Esophagus (tissue), 2 donors: ENCODE data around the gene DDN. TPM values are rescaled to one million over a fixed set of nuclear protein-coding genes. Genes with fewer than 3 reads are reported as not detected.

Experiments
- H3K27ac ChIP-seq, 2 donors: one replicate each; pipeline ENCODE4 v1.5.1; 2013; ENCODE audit warnings: low read depth in 2 of 2, mild to moderate bottlenecking in 2 of 2, inconsistent platforms in 1 of 2, low read length in 1 of 2, moderate library complexity in 1 of 2
- H3K27me3 ChIP-seq, 2 donors: one replicate each; pipeline ENCODE4 v1.6.1; 2013; ENCODE audit warnings: low read length in 2 of 2, control low read depth in 1 of 2, mild to moderate bottlenecking in 1 of 2; ENCODE audit not compliant: insufficient read depth in 2 of 2, control insufficient read depth in 1 of 2
- H3K36me3 ChIP-seq, 2 donors: one replicate each; pipeline ENCODE4 v1.6.1; 2013; ENCODE audit warnings: low read length in 1 of 2; ENCODE audit not compliant: control insufficient read depth in 2 of 2, insufficient read depth in 2 of 2
- H3K4me1 ChIP-seq, 2 donors: one replicate each; pipeline ENCODE4 v1.6.1; 2013; ENCODE audit warnings: low read length in 1 of 2; ENCODE audit not compliant: control insufficient read depth in 2 of 2, insufficient read depth in 2 of 2
- H3K4me3 ChIP-seq, 2 donors: one replicate each; pipeline ENCODE4 v1.5.1; 2013; ENCODE audit warnings: low read length in 2 of 2, mild to moderate bottlenecking in 2 of 2, low read depth in 1 of 2, moderate library complexity in 1 of 2
- H3K9me3 ChIP-seq, 2 donors: one replicate each; pipeline ENCODE4 v1.6.1; 2013; ENCODE audit warnings: mild to moderate bottlenecking in 2 of 2, low read depth in 1 of 2, low read length in 1 of 2, moderate library complexity in 1 of 2; ENCODE audit not compliant: control insufficient read depth in 2 of 2, insufficient read depth in 1 of 2
- WGBS, 2 donors: extraction: QIAGEN DNeasy Blood & Tissue Kit; methylation state at CpG; one replicate each; pipeline ENCODE4 v1.1.7; 2013; 5-methylcytosine and 5-hydroxymethylcytosine counted together
- polyA plus RNA-seq, 2 donors: library from polyadenylated mRNA; stranded (reverse); fragments of 200-250 nt; gene quantifications; one replicate each; pipeline ENCODE4 v1.2.3, GENCODE V29; 2013
- donor health status: healthy with polysubstance abuse.
- donor health status: Bipolar disorder and iron deficiency.

The DDN gene
- polyA plus RNA-seq, 2 donors, result 0.12 to 0.29 TPM

- H3K9me3 ChIP-seq, result no peaks in the 10 kb centered on the region
- no peaks in the 10 kb centered on the region for H3K4me1 ChIP-seq
- H3K27ac ChIP-seq, result no peak overlapping the region
- H3K36me3 ChIP-seq, result peaks cover 48 to 77% of the 10 kb centered on the region in 2 donors
- 93 to 95% methylated on average over 30 of the region's 30 CpGs for WGBS, 2 donors
- no peaks in the 10 kb centered on the region for H3K27me3 ChIP-seq
- no peak overlapping the region for H3K4me3 ChIP-seq
These were observed 40.5 kb upstream of the DDN start for GRCh38 chr12:49039421-49040363.

GRCh38 chr12:49038291-49038955 lies 39.2 kb upstream of the DDN start:
- no peaks in the 10 kb centered on the region for H3K9me3 ChIP-seq
- H3K4me1 ChIP-seq, result no peaks in the 10 kb centered on the region
- 91% methylated on average over 20 of the region's 20 CpGs for whole genome bisulfite sequencing, 2 donors
- H3K27ac ChIP-seq, result no peak overlapping the region
- H3K27me3 ChIP-seq, result no peaks in the 10 kb centered on the region
- H3K4me3 ChIP-seq, result no peak overlapping the region
- peaks cover 47 to 76% of the 10 kb centered on the region in 2 donors for H3K36me3 ChIP-seq

GRCh38 chr12:49037947-49038237 lies 38.7 kb upstream of the DDN start:
- H3K36me3 ChIP-seq, result peaks cover 50 to 76% of the 10 kb centered on the region in 2 donors

GRCh38 chr12:49037111-49037946 lies 38.2 kb upstream of the DDN start:
- Histone ChIP-seq H3K27ac (no peak overlapping the region), H3K36me3 (peaks cover 45 to 76% of the 10 kb centered on the region in 2 donors), H3K9me3 (no peaks in the 10 kb centered on the region), H3K4me3 (no peak overlapping the region), H3K4me1 (no peaks in the 10 kb centered on the region), H3K27me3 (no peaks in the 10 kb centered on the region)
- WGBS, 2 donors, result 89 to 92% methylated on average over 9 of the region's 9 CpGs

More at GRCh38 chr12:49037947-49038237, 38.7 kb upstream of the DDN start:
- H3K4me1 ChIP-seq, result no peaks in the 10 kb centered on the region
- H3K9me3 ChIP-seq, result no peaks in the 10 kb centered on the region
- 82 to 89% methylated on average over 7 of the region's 7 CpGs for WGBS, 2 donors
- no peak overlapping the region for H3K27ac ChIP-seq
- H3K27me3 ChIP-seq, result no peaks in the 10 kb centered on the region
- H3K4me3 ChIP-seq, result no peak overlapping the region

- 81 to 83% methylated on average over 4 of the region's 4 CpGs for WGBS, 2 donors
- Histone ChIP-seq H3K9me3 (no peaks in the 10 kb centered on the region), H3K27me3 (no peaks in the 10 kb centered on the region), H3K36me3 (peaks cover 33 to 72% of the 10 kb centered on the region in 2 donors), H3K27ac (no peak overlapping the region), H3K4me1 (no peaks in the 10 kb centered on the region), H3K4me3 (no peak overlapping the region)
These were observed 36.9 kb upstream of the DDN start for GRCh38 chr12:49036029-49036428.

- H3K4me1 ChIP-seq, result no peaks in the 10 kb centered on the region
- peaks cover 15 to 63% of the 10 kb centered on the region in 2 donors for H3K36me3 ChIP-seq
- H3K4me3 ChIP-seq, result no peak overlapping the region
- H3K27me3 ChIP-seq, result no peaks in the 10 kb centered on the region
- 87 to 88% methylated on average over 4 of the region's 4 CpGs for WGBS, 2 donors
- no peaks in the 10 kb centered on the region for H3K9me3 ChIP-seq
- H3K27ac ChIP-seq, result no peak overlapping the region
These were observed 35.1 kb upstream of the DDN start for GRCh38 chr12:49034286-49034622.

- WGBS, 2 donors, result 77% methylated on average over 12 of the region's 12 CpGs
- Histone ChIP-seq H3K27me3 (no peaks in the 10 kb centered on the region), H3K27ac (no peak overlapping the region), H3K36me3 (peaks cover 19 to 60% of the 10 kb centered on the region in 2 donors), H3K4me3 (no peak overlapping the region), H3K4me1 (no peaks in the 10 kb centered on the region), H3K9me3 (no peaks in the 10 kb centered on the region)
These were observed 34.6 kb upstream of the DDN start for GRCh38 chr12:49033611-49034285.

GRCh38 chr12:49032679-49033447 lies 33.7 kb upstream of the DDN start:
- no peaks in the 10 kb centered on the region for H3K9me3 ChIP-seq

More at GRCh38 chr12:49032679-49033447, 33.7 kb upstream of the DDN start:
- Histone ChIP-seq H3K27ac (no peak overlapping the region), H3K27me3 (no peaks in the 10 kb centered on the region), H3K36me3 (peaks cover 20 to 54% of the 10 kb centered on the region in 2 donors), H3K4me3 (no peak overlapping the region), H3K4me1 (no peaks in the 10 kb centered on the region)
- WGBS, 2 donors, result 75 to 79% methylated on average over 3 of the region's 3 CpGs
